ENCODE data around the gene CKLF.
A peak's percentile ranks its signal among the peaks of the same experiment; 100 is the strongest.

CKLF gene

DNA sequence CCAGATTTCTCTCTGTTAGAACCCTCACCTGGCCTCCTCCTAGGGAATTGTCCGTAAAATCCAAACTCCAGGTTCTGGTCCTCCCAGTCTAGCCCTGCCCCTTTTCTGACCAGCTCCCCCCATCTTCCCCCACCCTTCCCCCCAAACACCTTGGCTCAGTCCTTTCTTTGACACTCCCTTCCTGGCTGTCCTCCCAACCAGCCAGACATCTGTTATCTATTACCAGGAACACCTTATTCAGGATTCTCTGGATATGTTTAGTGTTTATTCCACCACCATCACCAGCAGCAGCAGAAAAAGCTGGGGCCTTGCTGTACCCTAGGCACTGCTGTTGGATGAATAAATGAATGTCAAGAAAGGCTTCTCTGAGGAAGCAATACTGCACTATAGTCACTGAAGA lies 48.1 kb downstream of the CKLF start:
- DNase-seq (ENCODE audit: insufficient read length, low spot score) = no peak
- no peak for TF ChIP-seq POLR2A (IDR thresholded peaks at IDR 0.05; ENCODE audit: low read depth, low read length)
- TF ChIP-seq PAX5 (IDR thresholded peaks at IDR 0.05; ENCODE audit: insufficient read depth, low read length, severe bottlenecking) = no peak
- no peak for TF ChIP-seq TAF1 (IDR thresholded peaks at IDR 0.05; ENCODE audit: low read depth, low read length)
- TF ChIP-seq POLR2AphosphoS5 (IDR thresholded peaks at IDR 0.05; ENCODE audit: low read depth, low read length) = no peak
- no peak for TF ChIP-seq POU2F2 (IDR thresholded peaks at IDR 0.05; ENCODE audit: low read depth, low read length)
- TF ChIP-seq SPI1 (IDR thresholded peaks at IDR 0.05; ENCODE audit: low read depth, low read length) = no peak
- no peak for FAIRE-seq

DNA sequence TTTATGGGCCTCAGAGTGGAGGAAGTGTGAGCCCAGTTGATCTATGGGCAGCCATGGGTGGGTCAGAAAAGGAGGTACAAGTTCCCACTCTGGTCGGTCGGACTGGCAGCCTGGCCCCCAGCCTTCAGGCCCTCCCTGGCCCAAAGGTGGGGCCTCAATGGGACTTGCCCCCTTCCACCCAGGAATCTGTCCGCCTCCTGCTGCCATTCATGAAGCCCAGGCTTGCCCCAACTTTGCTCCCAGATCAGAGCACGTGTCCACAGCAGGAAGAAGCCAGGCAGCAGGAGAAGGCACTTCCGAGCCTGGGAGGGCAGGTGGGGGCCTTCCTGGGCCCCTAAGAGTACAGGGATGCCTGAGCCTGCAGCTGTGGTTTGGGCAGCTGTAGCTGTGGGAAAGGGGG lies 49.1 kb downstream of the CKLF start:
- TF ChIP-seq POU2F2 (IDR thresholded peaks at IDR 0.05; ENCODE audit: low read depth, low read length) = no peak
- FAIRE-seq (no peak), DNase-seq (ENCODE audit: insufficient read length, low spot score) (no peak)

DNA sequence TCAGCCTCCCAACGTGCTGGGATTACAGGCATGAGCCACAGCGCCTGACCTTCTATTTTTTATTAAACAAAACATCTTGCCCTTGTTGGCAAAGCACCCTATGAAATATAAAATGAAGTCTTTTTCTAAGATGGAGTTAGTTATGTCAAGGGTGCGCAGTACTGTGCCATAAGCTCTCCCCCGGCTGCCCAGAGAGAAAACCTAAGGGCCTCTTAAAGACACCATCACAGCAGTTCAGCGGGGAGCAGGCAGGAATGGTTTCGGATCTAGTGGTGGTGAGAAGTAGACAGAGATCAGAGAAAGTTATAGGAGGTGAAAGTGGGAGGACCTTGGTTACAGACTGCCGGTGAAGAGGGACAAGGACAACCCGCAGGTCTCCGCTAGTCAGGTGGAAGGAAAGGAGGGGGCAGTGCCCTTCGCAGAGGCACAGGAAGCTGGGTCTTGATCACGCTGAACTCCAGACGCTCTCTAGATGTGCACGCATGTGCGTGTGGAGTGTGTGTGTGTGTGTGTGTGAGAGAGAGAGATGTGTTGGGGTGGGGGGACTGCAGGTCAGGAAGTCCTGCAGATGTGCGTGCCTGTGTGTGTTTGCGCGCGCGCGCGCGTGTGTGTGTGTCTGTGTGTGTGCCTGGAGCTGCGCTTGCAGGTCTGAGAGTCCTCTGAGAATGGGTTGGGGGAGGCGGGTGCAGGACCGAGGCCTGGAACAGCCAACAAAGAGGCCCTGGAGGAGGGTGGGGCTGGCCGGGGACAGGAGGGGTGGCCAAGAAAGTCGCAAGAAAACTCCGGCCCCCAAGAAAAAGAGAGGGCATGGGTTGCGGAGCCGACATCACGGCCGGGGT lies 51.4 kb downstream of the CKLF start:
- peak; percentile 98 for FAIRE-seq
- TF ChIP-seq POU2F2 (IDR thresholded peaks at IDR 0.05; ENCODE audit: low read depth, low read length) (0 out of 2 replicates have a peak, but pooled peaks have one; percentile 46), POLR2AphosphoS5 (IDR thresholded peaks at IDR 0.05; ENCODE audit: low read depth, low read length) (no peak; the same call in 1 of the 2 replicates), SPI1 (IDR thresholded peaks at IDR 0.05; ENCODE audit: low read depth, low read length) (no peak), POLR2A (IDR thresholded peaks at IDR 0.05; ENCODE audit: low read depth, low read length) (peak; percentile 38; the same call in 1 of the 2 replicates), TAF1 (IDR thresholded peaks at IDR 0.05; ENCODE audit: low read depth, low read length) (0 out of 2 replicates have a peak, but pooled peaks have one; percentile 33), PAX5 (IDR thresholded peaks at IDR 0.05; ENCODE audit: insufficient read depth, low read length, severe bottlenecking) (no peak)
- peak; percentile 47 for DNase-seq (ENCODE audit: insufficient read length, low spot score)

DNA sequence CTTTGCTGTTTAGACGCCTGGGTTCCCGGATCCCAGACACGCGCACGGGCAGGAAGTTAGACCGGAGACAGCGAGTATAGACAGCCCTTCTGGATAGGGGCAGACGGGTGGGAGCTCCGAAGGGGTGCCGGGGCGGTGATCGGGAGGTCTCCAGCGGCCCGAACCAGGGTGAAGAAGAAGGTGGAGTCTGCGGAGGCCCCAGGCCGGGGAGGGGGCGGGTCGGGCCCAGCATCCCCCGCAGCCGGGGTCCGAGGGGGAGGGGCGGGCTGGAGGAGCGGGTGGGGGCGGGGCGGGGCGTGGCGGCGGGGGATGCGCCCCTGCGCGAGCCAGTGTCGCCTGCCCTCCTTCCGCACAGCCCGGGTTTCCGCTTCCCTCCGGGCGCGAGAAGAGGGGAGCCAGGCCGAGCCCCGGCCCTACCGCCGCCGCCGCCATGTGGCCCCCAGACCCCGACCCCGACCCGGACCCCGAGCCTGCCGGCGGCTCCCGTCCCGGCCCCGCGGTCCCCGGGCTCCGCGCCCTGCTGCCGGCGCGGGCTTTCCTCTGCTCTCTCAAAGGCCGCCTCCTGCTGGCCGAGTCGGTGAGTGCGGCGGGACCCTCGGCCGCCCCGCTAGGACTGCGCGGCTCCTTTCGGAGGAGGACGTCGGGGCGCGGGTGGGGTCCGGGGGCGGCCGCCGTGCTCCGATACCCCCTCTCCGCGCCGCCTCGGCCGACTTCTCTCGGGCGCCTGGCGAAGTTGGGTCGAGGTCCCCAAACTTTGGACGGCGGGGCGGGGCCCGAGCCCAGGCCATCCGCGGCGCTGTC lies 52.2 kb downstream of the CKLF start, which contains the start of gene CMTM3:
TSS of gene CMTM3 (plus strand) at position 329 of the 801 bp plus-strand sequence. CDS start at position 431, 102 bp downstream.
- peak; percentile 80 for DNase-seq (ENCODE audit: insufficient read length, low spot score)
- FAIRE-seq = peak; percentile 16
- TF ChIP-seq POU2F2 (IDR thresholded peaks at IDR 0.05; ENCODE audit: low read depth, low read length) (no peak), PAX5 (IDR thresholded peaks at IDR 0.05; ENCODE audit: insufficient read depth, low read length, severe bottlenecking) (no peak), SPI1 (IDR thresholded peaks at IDR 0.05; ENCODE audit: low read depth, low read length) (no peak), POLR2AphosphoS5 (IDR thresholded peaks at IDR 0.05; ENCODE audit: low read depth, low read length) (no peak), TAF1 (IDR thresholded peaks at IDR 0.05; ENCODE audit: low read depth, low read length) (no peak), POLR2A (IDR thresholded peaks at IDR 0.05; ENCODE audit: low read depth, low read length) (no peak)

DNA sequence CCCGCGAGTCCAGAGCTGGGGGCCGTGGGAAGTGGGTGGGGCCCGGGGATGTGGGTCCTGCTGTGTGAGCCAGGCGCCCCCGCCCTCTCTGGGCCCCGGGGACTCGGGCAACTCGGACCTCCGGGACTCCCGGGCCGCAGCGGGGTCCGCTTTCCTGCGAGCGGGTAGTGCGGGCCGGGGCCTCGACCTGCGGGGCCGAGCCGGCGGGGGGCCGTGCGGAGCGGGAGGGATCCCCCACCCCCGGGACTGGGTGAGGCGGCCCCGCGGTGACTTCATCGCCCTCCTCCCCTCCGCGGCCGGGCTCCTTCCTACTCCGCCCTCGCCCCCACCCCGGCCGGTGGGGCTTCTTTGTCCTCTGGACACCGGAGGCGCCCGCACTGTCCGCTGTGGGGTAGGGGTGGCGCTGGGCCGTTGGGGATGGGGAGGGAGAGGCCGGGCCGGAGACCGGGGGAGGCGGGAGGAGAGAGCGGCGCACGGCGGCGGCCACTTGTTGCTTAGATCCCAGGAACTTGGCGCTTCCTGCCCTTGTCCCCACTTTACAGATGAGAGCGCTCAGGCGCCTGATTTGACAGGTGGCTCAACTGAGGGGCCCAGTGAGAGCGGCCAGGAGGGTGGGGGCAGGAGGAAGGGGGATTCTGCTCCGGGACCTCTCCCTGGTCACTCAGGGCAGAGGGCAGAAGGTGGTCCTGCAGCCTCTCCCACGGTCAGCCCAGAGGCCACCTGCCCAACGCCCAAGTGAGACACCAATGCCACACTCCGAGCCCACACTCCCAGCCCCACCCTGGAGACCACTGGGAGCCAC lies 53.0 kb downstream of the CKLF start:
- 0 out of 2 replicates have a peak, but pooled peaks have one; percentile 13 for TF ChIP-seq POU2F2 (IDR thresholded peaks at IDR 0.05; ENCODE audit: low read depth, low read length)
- TF ChIP-seq TAF1 (IDR thresholded peaks at IDR 0.05; ENCODE audit: low read depth, low read length) = no peak
- DNase-seq (ENCODE audit: insufficient read length, low spot score) = no peak
- FAIRE-seq = no peak

DNA sequence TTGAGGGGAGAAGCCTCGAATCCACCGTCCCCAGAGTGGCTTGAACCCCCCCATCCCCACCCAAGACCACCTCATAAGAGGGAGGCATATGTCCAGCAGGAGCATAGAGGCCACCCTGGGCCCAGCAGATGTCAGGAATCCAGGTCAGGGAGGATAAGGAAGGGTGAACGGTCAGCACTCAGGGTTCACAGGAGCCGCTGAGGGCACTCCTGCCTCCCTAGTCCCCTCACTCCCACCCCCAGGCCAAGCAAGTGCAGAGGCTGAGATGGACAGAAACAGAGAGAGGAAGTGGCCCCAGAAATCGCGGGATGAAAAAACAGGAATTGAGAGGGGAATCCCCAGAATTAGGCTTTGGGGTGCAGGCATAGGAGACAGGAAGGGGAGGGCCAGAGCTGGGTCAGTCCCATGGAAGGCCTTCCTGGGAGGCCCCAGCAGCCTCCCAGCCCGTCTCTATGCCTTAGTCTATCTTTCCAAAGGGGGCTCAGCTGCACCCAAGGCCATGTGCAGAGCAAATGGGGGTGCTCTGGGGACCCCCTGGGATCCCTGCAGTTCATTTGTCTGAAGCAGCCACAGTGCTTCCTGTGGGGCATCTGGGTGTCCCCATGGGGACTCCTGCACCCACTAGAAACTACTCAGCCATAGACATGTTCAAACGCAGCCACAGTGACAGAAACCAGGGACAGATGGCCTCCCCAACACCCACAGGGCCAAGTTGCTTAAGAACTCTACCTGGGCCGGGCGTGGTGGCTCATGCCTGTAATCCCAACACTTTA lies 53.8 kb downstream of the CKLF start:
- FAIRE-seq = peak; percentile 81
- TF ChIP-seq PAX5 (IDR thresholded peaks at IDR 0.05; ENCODE audit: insufficient read depth, low read length, severe bottlenecking) (peak; percentile 52), SPI1 (IDR thresholded peaks at IDR 0.05; ENCODE audit: low read depth, low read length) (peak; percentile 80), TAF1 (IDR thresholded peaks at IDR 0.05; ENCODE audit: low read depth, low read length) (no peak)
- DNase-seq (ENCODE audit: insufficient read length, low spot score) = no peak

DNA sequence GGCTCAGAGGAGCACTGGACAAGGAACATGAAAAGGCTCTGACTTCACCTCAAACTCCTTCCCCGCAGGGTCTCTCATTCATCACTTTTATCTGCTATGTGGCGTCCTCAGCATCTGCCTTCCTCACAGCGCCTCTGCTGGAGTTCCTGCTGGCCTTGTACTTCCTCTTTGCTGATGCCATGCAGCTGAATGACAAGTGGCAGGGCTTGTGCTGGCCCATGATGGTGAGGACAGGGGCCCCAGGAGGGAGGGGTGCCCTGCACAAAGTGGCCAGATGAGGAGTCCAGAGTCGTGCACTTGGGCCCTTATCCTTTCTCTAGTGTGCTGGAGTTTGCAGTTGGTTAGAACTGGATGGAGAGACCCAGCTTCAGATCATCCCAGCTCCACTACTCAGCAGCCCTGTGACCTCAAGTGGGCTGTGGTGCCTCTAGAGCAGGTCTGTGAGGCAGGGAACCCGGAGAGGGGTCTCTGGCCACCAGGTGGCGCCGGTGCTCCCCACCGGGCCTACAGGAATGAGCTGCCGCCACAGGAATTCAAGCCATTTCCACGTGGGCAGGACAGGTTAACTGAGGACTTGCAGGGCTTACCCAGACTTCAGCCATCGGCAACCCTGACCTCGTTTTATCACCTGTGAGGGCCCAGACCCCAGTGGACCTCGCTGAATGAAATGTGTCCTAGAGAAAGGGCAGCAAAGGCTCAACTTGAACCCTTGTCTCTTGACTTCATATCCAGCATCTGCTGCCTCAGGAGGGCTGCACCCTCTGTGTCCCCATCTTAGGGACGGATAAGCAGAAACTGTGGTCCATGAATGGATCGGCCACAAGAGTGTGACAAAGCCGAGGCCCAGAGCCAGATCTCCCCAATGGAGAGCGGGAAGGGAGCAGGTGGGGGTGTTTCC lies 56.1 kb downstream of the CKLF start:
- FAIRE-seq = peak; percentile 88

DNA sequence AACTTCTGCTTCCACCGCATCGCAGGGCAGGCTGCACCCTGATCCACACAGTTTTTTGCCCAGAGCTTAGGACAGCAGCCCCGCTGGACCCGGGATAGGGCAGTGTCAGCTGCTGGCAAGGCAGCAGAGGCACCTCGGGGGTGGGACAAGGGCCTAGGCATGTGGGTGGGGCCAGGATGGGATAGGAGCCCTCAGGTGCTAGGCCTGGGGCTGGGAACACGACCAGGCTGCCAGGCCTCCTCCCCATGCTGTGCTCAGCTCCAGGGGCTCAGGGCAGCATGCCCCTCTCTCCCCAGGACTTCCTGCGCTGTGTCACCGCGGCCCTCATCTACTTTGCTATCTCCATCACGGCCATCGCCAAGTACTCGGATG lies 56.7 kb downstream of the CKLF start:
- DNase-seq (ENCODE audit: insufficient read length, low spot score) = no peak
- TF ChIP-seq PAX5 (IDR thresholded peaks at IDR 0.05; ENCODE audit: insufficient read depth, low read length, severe bottlenecking) = no peak
- TF ChIP-seq POLR2AphosphoS5 (IDR thresholded peaks at IDR 0.05; ENCODE audit: low read depth, low read length) = no peak
- TF ChIP-seq SPI1 (IDR thresholded peaks at IDR 0.05; ENCODE audit: low read depth, low read length) = no peak
- TF ChIP-seq TAF1 (IDR thresholded peaks at IDR 0.05; ENCODE audit: low read depth, low read length) = no peak
- TF ChIP-seq POU2F2 (IDR thresholded peaks at IDR 0.05; ENCODE audit: low read depth, low read length) = no peak
- no peak for TF ChIP-seq POLR2A (IDR thresholded peaks at IDR 0.05; ENCODE audit: low read depth, low read length)
- no peak for FAIRE-seq

More for the DNA sequence above, 56.1 kb downstream of the CKLF start:
- peak; percentile 93 for DNase-seq (ENCODE audit: insufficient read length, low spot score)
- TF ChIP-seq PAX5 (IDR thresholded peaks at IDR 0.05; ENCODE audit: insufficient read depth, low read length, severe bottlenecking) = no peak
- no peak for TF ChIP-seq SPI1 (IDR thresholded peaks at IDR 0.05; ENCODE audit: low read depth, low read length)
- TF ChIP-seq POLR2A (IDR thresholded peaks at IDR 0.05; ENCODE audit: low read depth, low read length) = no peak
- no peak for TF ChIP-seq POU2F2 (IDR thresholded peaks at IDR 0.05; ENCODE audit: low read depth, low read length)
- no peak for TF ChIP-seq TAF1 (IDR thresholded peaks at IDR 0.05; ENCODE audit: low read depth, low read length)
- TF ChIP-seq POLR2AphosphoS5 (IDR thresholded peaks at IDR 0.05; ENCODE audit: low read depth, low read length) = no peak
